GM18951 (cell line): ENCODE measurements around the gene UTP15.

Source experiments
- POLR2A ChIP-seq: IDR thresholded peaks from 4 replicates; pipeline ENCODE4 v1.6.1; 2011; ENCODE audit warnings: mild to moderate bottlenecking; ENCODE audit not compliant: insufficient read length, insufficient read depth; ENCODE audit errors: extremely low read depth
- in situ Hi-C: fragments of 300-500 bp; cut with MboI; formaldehyde crosslinking; loops from one replicate; pipeline ENCODE4 v1.12.0; 2022; ENCODE audit warnings: low sequenced_read_pairs, mixed read lengths, inconsistent platforms; ENCODE audit not compliant: unreplicated experiment

UTP15 gene

DNA sequence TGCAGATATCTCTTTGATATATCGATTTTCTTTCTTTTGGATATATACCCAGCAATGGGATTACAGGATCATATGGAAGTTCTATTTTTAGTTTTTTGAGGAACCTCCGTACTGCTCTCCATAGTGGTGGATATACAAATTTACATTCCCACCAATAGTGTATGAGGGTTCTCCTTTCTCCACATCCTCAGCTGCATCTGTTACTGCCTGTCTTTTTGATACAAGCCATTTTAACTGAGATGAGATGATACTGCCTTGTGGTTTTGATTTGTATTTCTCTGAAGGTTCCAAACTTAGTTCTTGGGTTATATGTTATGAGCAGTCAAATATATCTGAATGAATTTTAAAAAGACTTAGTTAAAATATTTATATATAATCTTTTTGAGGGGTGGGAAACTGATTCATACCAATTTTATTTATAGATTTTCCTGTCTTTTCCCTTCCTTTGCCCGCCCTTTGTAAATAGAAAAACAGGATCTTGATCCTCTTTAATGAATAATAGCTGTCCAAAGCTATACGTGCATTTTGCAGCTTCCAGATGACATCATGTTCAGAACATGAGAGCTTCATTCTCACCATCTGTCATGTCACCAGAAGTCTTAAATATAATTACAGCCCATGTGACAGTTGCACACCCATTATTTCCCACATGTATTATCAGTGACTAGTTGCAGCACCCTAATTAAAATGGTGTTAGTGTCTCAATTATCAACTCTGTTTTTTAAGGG, 54.2 kb downstream of the UTP15 start:
- no peak for TF ChIP-seq POLR2A
- in situ Hi-C loops, result no loop called here

DNA sequence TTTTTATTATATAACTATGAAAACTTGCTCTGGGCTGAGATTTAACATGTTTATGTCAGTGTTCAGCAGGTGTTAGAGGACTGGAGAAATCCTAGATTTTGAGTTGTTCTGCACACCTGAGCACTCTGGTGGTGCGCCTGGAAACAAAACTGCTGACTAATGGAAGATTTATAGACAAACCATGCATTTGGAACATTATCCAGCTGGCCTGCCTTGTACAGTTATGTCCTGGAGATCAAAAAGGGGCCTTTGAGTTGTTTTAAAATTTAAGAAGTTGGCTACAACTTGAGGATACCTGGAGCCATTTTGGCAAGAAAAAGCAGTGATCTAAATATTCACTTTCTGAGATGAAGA, 54.8 kb downstream of the UTP15 start:
- in situ Hi-C loops, result no loop called here
- no peak for TF ChIP-seq POLR2A

DNA sequence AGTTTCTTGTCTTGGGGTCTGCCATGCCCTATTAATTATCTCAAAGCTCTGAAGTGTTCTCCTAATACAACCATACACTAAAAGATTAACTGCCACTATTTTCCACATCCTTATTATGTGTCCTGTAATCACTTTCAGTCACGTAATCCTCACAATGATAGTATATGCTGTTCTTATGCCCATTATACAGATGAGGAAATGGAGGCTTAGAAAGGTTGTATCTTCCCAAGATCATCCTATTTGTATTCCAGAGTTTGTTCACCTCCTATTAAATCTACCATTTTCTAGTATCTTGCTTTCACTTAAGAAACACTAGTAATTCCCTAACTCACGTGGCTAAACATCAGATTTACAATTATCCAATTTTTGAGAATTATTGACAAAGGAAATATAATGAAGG, 57.5 kb downstream of the UTP15 start:
- TF ChIP-seq POLR2A, result no peak
- in situ Hi-C loops, result no loop called here

DNA sequence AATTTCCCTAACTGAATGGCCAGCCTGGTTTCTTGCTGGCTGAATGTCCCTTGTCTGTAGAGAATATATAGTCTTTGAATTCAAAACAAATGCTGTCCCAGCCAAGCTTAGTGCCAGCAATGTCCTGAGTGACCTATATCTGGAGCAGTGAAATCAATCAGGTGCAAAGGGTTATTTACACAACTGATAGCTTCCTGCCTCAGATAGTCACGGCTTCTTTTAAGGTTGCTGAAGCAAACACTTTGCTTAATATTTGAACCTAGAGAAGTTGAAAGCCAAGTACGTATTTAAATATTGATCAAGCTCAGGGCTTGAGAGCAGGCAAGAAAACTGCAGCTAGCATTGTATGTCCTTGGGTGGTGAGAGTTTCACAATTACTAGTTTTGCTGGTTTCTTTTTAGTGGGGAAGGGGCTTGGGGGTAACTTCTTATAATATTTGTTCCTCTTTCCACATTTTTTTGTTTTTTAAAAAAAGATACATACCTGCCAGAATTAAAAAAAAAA, 58.4 kb downstream of the UTP15 start:
- in situ Hi-C loops, result no loop called here

DNA sequence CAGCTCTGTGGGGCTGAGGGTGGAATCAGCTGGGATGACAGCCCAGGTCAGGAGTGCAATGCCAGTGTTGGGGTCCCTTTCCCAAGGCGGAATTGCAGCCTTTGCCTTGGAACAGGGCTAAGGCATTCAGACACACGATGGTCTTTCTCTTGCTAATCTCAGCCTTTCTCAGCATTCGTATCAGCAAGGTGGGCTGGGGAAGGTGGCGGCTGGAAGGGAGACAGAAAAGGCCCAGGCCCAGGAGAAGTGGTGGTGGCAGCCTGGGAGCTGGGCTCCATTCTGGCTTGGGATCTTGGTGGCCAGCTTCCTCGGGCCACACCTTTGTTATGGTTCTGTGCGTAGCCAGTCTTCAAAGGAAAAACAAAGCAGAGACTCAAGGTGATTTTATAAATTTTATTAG, 59.3 kb downstream of the UTP15 start:
- in situ Hi-C loops, result no loop called here
- TF ChIP-seq POLR2A, result no peak

More for the DNA sequence above, 58.4 kb downstream of the UTP15 start:
- TF ChIP-seq POLR2A, result no peak

DNA sequence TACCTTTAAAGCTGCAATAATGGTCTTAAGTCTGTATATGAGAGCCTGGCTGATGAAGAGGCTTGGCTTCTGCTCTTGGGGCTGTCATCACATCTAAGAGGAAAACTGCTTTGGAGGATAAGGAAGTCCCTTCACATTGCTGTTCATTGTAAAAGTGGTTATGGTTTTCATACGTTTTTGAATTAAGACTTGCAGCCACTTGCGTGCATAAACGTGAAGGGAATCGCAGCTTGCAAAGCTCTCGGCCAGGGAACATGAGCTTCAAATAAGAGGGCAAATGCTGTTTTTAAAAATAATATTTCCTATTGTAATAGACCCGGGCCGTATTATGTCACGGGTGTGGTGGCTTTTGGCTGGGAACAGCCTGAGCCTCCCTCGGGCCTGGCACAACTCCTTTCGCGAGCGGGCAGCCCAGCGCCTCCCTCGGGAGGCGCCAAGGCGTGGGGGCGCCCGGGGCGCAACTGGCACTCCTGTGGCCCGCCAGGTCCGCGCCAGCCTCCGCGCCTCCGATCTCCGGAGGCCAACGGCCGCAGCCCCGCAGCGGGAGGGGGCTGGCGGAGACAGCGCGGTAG, 59.9 kb downstream of the UTP15 start:
- in situ Hi-C loops, result no loop called here
- no peak for TF ChIP-seq POLR2A

DNA sequence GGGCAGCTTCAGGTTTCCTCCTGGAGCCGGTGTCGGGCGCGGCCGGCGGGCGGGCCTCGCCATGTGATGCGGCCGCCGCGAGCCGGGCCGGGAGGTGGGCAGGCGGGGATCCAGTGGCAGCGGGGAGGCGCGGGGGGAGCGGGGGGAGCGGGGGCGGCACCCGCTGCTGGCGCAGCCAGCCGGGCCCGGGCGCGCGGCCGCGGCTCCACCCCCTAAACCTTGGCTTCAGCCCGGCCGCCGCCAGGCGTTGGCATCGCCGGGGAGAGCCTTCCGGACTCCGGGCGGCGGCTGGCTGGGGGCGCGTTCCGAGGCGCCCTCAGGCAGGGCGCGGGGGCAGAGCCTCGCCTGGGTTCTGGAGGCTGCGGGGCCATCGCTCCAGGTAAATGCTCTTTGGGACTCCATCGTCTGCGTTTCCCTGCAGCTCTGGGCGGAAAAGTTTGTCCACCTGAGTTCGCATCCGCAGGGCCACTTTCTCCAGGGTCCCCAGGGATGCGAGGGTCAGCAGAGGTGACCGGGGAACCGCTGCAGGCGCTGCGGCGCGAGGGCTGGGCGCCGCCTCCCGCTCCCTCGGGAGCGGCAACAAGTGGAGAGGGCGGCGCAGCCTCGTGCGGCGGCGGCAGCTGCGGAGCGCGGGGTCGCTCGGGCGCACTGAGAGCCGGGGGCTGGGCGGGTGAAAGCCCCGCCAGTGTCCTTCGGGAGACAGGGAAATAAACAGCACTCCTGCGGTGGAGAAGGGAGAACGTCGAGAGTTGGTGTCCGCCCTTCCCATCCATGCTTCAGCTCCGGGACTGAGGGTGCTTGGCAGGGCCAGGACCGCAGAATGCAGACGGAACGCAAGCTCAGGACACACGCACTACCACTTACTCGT, 60.6 kb downstream of the UTP15 start, which contains the start of gene ARHGEF28:
ARHGEF28 (plus strand) TSS at position 253 of the 868 bp plus-strand sequence. CDS start 58,656 bp downstream, outside the sequence.
- no peak for TF ChIP-seq POLR2A
- in situ Hi-C loops, result no loop called here

DNA sequence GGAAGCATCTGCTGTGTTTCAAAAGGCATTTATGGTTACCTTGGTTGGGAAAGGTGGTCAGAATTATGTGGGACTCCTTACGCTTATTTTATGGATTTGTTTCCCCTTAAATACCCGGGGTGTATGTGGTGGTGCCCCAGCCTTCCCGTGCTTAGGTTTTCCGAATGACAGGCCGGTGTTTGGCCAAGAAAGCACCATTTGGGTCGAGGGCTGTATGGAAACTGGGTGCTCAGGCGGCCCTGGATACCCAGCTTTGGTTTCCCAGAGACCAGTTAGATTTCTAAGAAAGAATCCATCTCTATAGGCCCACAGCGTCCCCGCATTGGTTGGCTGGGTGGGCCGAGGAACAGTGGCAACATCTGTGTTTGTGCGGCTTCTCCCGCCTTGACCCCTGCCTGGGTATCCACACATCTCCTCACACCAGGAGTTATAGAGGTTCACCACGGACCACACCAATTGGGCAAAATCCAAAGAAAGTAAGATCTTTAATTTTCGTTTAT, 61.3 kb downstream of the UTP15 start:
- in situ Hi-C loops, result no loop called here
- no peak for TF ChIP-seq POLR2A

DNA sequence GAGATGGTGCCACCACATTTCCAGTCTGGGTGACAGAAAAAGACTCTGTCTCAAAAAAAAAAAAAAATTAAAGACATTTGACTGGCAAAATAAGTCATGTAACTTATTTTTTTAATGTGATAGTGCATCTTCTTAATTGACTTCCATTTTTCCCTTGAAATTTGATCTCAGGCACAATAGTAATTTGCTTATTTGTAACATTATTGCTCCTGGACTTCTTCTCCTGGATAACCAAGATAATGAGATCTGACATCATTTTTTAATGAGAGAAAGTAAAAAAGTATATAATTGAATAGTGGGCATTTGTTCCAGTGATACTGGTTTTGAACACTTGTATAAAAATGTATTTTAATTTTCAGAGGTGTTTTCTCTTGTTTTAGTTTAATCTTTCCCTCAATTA, 63.9 kb downstream of the UTP15 start:
- no peak for TF ChIP-seq POLR2A

DNA sequence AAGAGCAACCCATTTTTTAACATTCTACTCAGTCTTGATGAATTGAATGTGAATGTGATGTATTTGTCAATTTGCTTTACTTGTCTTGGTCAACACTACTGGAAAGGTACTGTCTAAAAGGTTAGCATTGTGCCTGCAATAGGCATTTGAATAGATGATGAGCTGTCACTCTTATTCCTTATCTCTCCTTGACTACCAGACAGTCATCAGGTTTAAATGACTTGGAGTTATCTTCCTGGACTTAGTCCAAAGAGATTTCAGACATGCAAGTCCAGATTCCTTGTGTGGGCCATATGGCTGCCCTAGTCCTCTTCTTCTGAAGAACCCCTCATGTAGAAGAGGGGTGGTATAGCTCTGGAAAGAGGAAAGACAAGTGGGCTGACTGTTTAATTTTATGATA, 65.2 kb downstream of the UTP15 start:
- TF ChIP-seq POLR2A, result no peak
- in situ Hi-C loops, result no loop called here

More for the DNA sequence above, 63.9 kb downstream of the UTP15 start:
- in situ Hi-C loops, result no loop called here

DNA sequence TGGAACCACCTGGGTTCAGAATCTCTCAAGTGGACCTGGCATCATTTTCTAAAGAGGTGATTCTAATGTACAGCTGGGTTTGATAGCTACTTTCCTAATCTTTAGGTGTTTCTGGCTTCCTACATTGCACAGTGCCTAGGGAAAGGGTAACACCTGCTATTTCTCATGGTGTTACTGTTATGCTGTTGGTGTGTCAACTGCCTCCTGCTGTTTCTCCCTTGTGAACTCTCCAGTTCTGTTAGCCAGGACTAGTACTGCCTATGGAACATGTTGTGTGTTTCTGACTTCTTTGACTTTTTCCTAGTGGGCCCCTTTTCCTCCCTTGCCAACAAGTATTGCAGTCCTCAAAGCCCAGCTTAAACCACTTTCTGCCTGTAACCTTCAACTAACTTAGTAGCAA, 66.0 kb downstream of the UTP15 start:
- no peak for TF ChIP-seq POLR2A
- in situ Hi-C loops, result no loop called here
